MM.1S (cell line): Measurements from ENCODE around the gene TFAM.

Experiments used
- EZH2 ChIP-seq: fragments of 300-600 bp; sonication (generic); optimal IDR thresholded peaks from 2 replicates; pipeline ENCODE3; 2017; ENCODE audit warnings: low read depth, mild to moderate bottlenecking, antibody characterized with exemption, low read length, mixed read lengths
- EZH2phosphoT487 ChIP-seq: fragments of 300-600 bp; sonication (generic); IDR thresholded peaks from 2 replicates; pipeline ENCODE4 v1.6.1; 2018; ENCODE audit warnings: antibody characterized with exemption, low read length
- TF ChIP-seq, protein P1 (sequence below): fragments of 300-600 bp; sonication (generic); IDR thresholded peaks from 2 replicates; pipeline ENCODE4 v1.5.1; 2016; ENCODE audit warnings: antibody characterized with exemption, low read length, mixed read lengths

DNA sequence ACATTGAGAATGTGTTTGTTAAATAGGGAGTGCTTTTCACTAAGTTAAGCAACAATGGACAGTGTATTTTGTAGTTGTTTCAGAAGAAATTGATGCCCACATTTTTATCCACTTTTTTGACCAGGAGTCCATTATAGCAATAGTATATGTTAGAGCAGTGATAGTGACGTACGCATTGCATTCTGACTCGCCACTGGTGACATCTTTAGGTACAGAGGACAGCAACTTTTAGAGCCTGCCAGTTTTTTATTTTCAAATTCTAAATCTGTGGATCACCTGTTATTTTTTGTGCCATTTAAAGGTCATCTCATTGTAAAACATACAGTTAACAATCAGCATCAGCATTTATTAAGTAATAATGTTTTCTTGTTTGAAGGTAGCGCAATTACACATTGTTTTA, 49.0 kb upstream of the TFAM start:
- TF ChIP-seq, protein P1, sequence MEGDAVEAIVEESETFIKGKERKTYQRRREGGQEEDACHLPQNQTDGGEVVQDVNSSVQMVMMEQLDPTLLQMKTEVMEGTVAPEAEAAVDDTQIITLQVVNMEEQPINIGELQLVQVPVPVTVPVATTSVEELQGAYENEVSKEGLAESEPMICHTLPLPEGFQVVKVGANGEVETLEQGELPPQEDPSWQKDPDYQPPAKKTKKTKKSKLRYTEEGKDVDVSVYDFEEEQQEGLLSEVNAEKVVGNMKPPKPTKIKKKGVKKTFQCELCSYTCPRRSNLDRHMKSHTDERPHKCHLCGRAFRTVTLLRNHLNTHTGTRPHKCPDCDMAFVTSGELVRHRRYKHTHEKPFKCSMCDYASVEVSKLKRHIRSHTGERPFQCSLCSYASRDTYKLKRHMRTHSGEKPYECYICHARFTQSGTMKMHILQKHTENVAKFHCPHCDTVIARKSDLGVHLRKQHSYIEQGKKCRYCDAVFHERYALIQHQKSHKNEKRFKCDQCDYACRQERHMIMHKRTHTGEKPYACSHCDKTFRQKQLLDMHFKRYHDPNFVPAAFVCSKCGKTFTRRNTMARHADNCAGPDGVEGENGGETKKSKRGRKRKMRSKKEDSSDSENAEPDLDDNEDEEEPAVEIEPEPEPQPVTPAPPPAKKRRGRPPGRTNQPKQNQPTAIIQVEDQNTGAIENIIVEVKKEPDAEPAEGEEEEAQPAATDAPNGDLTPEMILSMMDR: no peak
- TF ChIP-seq EZH2phosphoT487: no peak
- TF ChIP-seq EZH2: no peak
